K562 (cell line): ENCODE data around the gene BTBD2. TPM values are rescaled to one million over a fixed set of nuclear protein-coding genes. Genes with fewer than 3 reads are reported as not detected.
A peak's percentile ranks its signal among the peaks of the same experiment; 100 is the strongest.

Experiments used
- DMBX1 ChIP-seq: fragments of 250-450 bp; sonication (Bioruptor Pico); IDR thresholded peaks from 2 replicates; pipeline ENCODE4 v1.8.0; 2022; ENCODE audit warnings: inconsistent platforms, mild to moderate bottlenecking, moderate library complexity, borderline replicate concordance
- ESRRB ChIP-seq: fragments of 250-450 bp; sonication (Bioruptor Pico); IDR thresholded peaks from 2 replicates; pipeline ENCODE4 v1.5.0; 2020; ENCODE audit warnings: mild to moderate bottlenecking, moderate library complexity, borderline replicate concordance
- HCFC1 ChIP-seq: IDR thresholded peaks from 2 replicates; pipeline ENCODE4 v1.6.1; 2012; ENCODE audit warnings: low read depth, low read length, improper control_type of control experiment
- HIVEP1 ChIP-seq: fragments of 250-450 bp; sonication (Bioruptor Pico); IDR thresholded peaks from 2 replicates; pipeline ENCODE4 v1.4.0; 2020; ENCODE audit warnings: mild to moderate bottlenecking
- MECOM ChIP-seq: fragments of 250-450 bp; sonication (Bioruptor Pico); IDR thresholded peaks from 2 replicates; pipeline ENCODE4 v1.8.0; 2022; ENCODE audit warnings: inconsistent platforms
- NCOA2 ChIP-seq, 2 experiments: fragments of 450-650 bp; IDR thresholded peaks; 2 replicates each; pipeline ENCODE4 v1.6.1; 2018; ENCODE audit warnings: mild to moderate bottlenecking in 2 of 2, moderate library complexity in 1 of 2; ENCODE audit not compliant: partially characterized antibody in 2 of 2
- PKNOX1 ChIP-seq: fragments of 450-650 bp; IDR thresholded peaks from 2 replicates; pipeline ENCODE4 v1.6.1; 2016
- POLR2AphosphoS2 ChIP-seq: IDR thresholded peaks from 2 replicates; pipeline ENCODE4 v1.6.1; 2012; ENCODE audit warnings: low read length, improper control_type of control experiment
- SMAD3 ChIP-seq: fragments of 450-650 bp; formaldehyde crosslinking; conservative IDR thresholded peaks from 2 replicates; pipeline ENCODE4 v1.4.0; 2020; ENCODE audit warnings: mild to moderate bottlenecking
- STAG1 ChIP-seq: sonication (generic); formaldehyde crosslinking; IDR thresholded peaks from 2 replicates; pipeline ENCODE4 v1.5.0; 2020; ENCODE audit warnings: missing genetic modification reagents, borderline replicate concordance
- UBTF ChIP-seq, 2 experiments: IDR thresholded peaks; 2 replicates each; pipeline ENCODE4 v1.6.1; 2012; ENCODE audit warnings: improper control_type of control experiment in 2 of 2, low read depth in 2 of 2, low read length in 2 of 2, borderline replicate concordance in 1 of 2
- ZBTB7A ChIP-seq: IDR thresholded peaks from 2 replicates; pipeline ENCODE4 v1.6.1; 2011; ENCODE audit warnings: low read depth, mild to moderate bottlenecking, low read length, moderate library complexity, borderline replicate concordance; ENCODE audit not compliant: control insufficient read depth
- ZNF253 ChIP-seq: fragments of 250-450 bp; sonication (Bioruptor Pico); conservative IDR thresholded peaks from 2 replicates; pipeline ENCODE4 v1.6.1; 2021; ENCODE audit warnings: mild to moderate bottlenecking
- polyA plus RNA-seq, 8 experiments: library from polyadenylated mRNA; depleted of rRNA in 4 of 8; stranded (reverse) in 5 of 8; unstranded in 3 of 8; fragments of >200 nt; fragmentation: Nextera tagmentation in 2 of 8; fragmentation: Illumina TruSeq in 1 of 8; extraction: Ambion mirVana in 2 of 8; extraction: Trizol in 1 of 8; gene quantifications; 2 replicates each; pipeline versions ENCODE4 v1.2.1 to v1.2.3, GENCODE V29; 2011 to 2014; ENCODE audit warnings: inconsistent platforms in 1 of 8, missing spikeins in 1 of 8
- total RNA-seq, 7 experiments: library from RNA; depleted of rRNA in 6 of 7; stranded (reverse); fragments of >200 nt in 6 of 7; fragmentation: Illumina TruSeq in 2 of 7; extraction: Trizol in 2 of 7; gene quantifications; 2 replicates each; pipeline versions ENCODE4 v1.2.1 to v1.2.3, GENCODE V29; 2011 to 2021; ENCODE audit warnings: low replicate concordance in 1 of 7
- TF ChIP-seq, protein P1 (sequence below), 2 experiments: fragments of 200-800 bp in 1 of 2; sonication (Bioruptor generic) in 1 of 2; sonication (generic) in 1 of 2; formaldehyde crosslinking in 1 of 2; IDR thresholded peaks in 1 of 2; conservative IDR thresholded peaks in 1 of 2; 2 replicates each; pipeline versions ENCODE4 v1.5.0 to v1.6.1; 2016 to 2020; ENCODE audit warnings: missing compliant biosample characterization in 1 of 2, missing genetic modification characterization in 1 of 2, missing genetic modification reagents in 1 of 2
- TF ChIP-seq, protein P2 (sequence below): conservative IDR thresholded peaks from 2 replicates; pipeline ENCODE4 v1.6.1; 2011; ENCODE audit warnings: low read depth, mild to moderate bottlenecking, low read length; ENCODE audit not compliant: control insufficient read depth

BTBD2 gene
- total and polyA plus RNA-seq, 9 of the 15 experiments (the other 6 are each of a cell fraction or from before 2014, with no cell fraction given), result 0.10 to 15.6 (median 6.9) TPM

DNA sequence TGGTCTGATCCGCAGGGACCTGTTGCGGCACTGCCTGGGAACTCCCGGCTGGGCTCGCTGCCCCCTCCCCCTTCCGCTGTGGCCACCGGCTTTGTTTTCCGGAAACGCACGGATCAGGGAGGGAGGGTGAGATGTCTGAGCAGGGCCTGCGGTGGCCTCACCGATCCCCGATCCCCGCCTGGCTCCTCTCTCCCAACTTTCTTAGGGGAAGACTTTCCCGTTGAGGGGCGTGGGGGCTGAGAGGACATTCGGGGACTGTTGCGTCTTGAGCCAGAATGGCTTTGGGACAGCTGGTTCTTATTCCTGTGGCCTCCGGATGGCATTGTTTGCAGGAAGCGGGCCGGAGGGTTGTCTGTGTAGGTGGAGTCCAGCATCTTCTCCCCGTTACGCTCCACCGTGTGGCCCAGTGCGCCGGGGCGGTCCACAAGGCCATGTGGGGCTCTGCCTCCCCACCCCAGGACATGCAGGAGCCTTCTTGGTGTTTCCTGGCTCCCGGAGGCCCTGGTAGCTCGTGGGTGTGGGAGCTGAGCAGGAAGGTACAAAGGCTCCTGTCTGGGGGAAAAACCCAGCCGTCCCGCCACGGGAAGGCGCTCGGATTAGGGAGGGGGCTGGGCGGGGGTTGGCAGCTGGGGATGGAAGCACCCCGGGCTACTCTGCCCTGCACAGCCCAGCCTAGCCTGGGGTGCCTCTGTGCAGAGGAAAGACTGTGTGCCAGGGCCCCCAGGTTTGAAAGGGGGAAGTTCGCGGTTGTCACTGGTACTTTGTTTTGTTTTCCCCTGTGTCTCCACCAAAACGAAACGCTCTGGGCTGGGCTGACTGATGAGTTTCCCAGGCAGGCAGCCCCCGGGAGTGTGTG lies 73.2 kb downstream of the BTBD2 start (continued):
- TF ChIP-seq, protein P1, sequence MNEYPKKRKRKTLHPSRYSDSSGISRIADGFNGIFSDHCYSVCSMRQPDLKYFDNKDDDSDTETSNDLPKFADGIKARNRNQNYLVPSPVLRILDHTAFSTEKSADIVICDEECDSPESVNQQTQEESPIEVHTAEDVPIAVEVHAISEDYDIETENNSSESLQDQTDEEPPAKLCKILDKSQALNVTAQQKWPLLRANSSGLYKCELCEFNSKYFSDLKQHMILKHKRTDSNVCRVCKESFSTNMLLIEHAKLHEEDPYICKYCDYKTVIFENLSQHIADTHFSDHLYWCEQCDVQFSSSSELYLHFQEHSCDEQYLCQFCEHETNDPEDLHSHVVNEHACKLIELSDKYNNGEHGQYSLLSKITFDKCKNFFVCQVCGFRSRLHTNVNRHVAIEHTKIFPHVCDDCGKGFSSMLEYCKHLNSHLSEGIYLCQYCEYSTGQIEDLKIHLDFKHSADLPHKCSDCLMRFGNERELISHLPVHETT (CRISPR knock-in tag; conservative IDR thresholded peaks at IDR 0.05 in 1 of 2, IDR thresholded peaks at IDR 0.05 in 1 of 2), result peak in 1 of 2 experiments; percentile 75; a peak in 1 of 4 replicates
- TF ChIP-seq UBTF (IDR thresholded peaks at IDR 0.05; ENCODE audit: borderline replicate concordance in 1 of 2, low read depth in 2 of 2, low read length in 2 of 2) (peak in 1 of 2 experiments; percentile 68; a peak in 2 of 4 replicates), NCOA2 (IDR thresholded peaks at IDR 0.05; ENCODE audit: partially characterized antibody in 2 of 2) (no peak), HIVEP1 (CRISPR knock-in tag) (no peak), ZNF253 (no peak), POLR2AphosphoS2 (no peak), MECOM (CRISPR knock-in tag) (no peak), ZBTB7A (no peak; the same call in 1 of the 2 replicates), HCFC1 (peak; percentile 22; the same call in 1 of the 2 replicates), DMBX1 (CRISPR knock-in tag) (no peak), PKNOX1 (no peak), ESRRB (CRISPR knock-in tag) (no peak), STAG1 (CRISPR knock-in tag) (0 out of 2 replicates have a peak, but pooled peaks have one; percentile 24), SMAD3 (CRISPR knock-in tag) (no peak)
- TF ChIP-seq, protein P2, sequence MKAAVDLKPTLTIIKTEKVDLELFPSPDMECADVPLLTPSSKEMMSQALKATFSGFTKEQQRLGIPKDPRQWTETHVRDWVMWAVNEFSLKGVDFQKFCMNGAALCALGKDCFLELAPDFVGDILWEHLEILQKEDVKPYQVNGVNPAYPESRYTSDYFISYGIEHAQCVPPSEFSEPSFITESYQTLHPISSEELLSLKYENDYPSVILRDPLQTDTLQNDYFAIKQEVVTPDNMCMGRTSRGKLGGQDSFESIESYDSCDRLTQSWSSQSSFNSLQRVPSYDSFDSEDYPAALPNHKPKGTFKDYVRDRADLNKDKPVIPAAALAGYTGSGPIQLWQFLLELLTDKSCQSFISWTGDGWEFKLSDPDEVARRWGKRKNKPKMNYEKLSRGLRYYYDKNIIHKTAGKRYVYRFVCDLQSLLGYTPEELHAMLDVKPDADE, result no peak
